Fibroblast of skin of left quadriceps (primary cell): ENCODE results near the gene OPA1.
"Not testable (repeated sequence)": the region's sequence is repeated elsewhere in the genome, so short reads cannot be mapped to it uniquely, and the experiment has no call there.

Experiments used
- DNase-seq, 2 experiments: peaks; one replicate each; pipeline ENCODE4 v3.0.0-alpha.2; 2013; ENCODE audit warnings: low read depth in 2 of 2

Gene OPA1

DNA sequence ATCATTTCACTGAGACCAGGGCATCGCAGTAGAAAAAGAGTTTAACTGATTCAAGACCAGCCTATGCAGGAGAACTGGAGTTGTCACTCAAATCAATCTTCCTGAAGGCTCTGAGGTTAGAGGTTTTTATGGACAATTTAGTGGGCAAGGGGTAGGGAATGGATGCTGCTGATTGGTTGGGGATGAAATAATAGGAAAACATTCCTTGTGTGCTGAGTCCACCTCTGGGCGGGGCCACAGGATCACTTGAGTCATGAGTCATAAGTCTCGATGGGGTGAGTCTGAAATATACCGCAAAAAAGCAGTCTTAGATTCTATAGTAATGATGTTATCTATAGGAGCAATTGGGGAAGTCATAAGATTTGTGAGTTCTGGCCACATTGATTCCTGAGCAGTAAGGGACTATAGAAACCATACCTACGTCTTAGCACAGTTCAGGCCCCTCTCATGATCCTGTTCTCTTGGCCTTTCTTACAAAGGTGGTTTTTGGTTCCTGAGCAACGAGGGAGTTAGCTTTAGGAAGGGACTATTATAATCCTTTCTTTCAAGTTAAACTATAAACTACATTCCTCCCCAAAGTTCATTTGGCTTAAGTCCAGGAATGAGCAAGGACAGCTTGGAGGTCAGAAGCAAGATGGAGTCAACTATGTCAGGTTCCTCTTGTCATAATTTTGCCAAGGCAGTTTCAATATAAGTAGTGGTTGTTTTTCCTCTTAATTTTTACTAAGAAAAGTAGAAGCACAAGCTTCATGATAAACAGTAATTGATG lies 2.7 kb upstream of the OPA1 start:
- DNase-seq, result peak in 1 of 2 experiments; percentile 13

DNA sequence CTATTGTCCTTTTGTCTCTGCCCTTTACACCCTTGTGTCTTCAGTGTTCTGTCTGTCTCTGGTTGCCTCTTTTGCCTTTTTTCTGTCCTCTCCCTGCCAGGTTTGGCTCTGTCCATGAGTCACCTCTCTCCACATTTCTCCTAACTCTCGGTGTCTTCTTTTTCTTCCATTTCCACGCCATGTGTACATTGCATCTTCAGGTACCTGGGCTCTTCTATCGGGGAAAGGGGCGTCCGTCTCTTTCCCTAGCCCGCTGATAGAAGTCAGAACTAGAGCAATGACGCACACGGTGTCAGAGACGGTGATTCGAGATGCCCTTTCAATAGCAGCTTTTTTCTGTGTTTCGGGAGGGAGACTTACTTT lies 641 bp downstream of the OPA1 start:
- DNase-seq, result no peak

DNA sequence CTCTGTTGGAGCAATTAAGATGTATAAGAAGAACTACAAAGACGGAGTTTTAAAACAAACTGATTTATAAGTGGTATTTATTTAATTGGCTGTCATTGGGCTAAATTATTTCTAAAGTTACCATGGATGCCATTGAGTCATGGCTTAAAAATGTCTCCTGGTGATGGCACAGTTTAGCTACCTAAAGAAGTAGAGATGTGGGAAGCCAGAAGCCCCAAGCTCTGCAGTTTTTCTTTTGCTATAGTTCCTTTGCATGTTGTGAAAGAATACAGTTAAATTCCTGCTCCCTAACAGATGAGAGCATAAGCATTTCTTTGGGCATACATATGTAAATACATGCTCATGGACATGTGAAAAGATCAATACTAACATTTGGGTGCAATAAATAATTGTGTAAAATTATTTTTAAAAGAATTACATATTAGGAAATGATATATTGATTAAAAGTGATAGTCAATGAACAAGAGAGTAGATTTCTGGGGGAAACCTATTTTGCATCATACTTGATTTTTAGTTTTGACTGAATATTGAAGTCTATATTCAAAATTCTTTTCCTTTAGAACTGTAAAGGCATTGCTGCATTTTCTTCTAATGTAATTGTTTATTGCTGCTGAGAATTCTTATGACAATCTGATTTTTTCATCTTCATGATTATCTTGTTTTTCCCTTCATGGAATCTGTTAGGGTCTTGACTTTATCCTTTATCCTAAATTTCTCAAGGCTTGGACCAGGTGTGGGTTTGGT lies 2.1 kb downstream of the OPA1 start:
- DNase-seq, result no peak

DNA sequence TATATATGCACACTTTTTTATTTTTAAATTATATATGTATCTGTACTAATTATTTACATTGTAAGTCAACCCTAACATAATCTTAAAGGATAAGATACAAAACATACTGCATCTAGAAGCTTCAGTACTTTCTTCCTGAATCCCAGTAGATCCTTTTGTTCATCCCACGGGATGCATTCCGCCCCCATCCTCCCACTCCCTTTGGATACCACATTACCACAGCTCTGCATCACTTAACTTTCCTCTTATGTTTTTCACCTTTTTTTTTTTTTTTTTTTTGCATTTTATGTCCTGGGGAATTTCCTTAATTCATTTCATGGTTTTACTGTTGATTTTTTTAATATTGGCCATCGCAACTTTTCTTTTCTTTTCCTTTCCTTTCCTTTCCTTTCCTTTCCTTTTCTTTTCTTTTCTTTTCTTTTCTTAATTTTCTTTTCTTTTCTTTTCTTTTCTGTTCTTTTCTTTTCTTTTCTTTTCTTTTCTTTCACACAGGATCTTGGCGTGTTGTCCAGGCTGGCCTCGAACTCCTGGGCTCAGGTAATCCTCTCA lies 3.0 kb downstream of the OPA1 start:
- DNase-seq, result no peak

DNA sequence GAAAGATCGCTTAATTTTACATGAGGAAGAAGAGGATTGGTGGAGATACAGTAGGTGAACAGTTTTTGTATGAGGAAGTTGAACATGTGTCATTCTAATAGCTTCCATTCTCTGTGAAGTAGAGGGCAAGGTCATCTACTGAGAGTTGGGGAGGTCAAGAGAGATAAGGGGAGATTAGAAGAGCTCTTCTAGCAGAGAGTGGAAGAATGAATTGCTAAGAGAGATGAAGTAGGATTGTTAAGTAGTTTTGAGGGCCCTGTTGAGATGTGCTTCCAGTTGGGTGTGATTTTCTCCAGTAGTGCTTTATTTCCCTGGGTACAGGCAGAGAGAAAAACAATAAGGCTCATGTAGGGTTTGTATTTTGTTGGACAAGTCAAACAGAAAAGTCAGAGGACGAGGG lies 5.2 kb downstream of the OPA1 start:
- no peak for DNase-seq

DNA sequence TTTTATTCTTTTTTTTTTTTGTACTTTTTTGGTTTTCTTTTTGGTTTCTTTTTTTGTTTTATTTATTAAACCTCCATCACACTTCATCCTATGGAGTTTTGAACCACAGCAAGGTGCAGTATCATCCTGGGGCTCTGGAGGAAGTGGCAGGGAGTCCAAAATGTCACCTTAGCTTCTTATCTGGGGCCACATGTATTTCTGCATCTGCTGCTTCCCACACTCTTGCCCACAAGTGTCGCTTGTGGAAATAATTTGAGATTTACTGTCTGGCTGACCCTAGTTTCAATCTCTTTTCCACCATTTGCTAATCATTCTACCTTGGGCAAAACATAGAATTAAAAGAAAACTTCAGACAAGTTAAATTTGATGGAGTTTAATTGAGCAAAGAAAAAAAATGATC lies 6.4 kb downstream of the OPA1 start:
- DNase-seq, result no peak

DNA sequence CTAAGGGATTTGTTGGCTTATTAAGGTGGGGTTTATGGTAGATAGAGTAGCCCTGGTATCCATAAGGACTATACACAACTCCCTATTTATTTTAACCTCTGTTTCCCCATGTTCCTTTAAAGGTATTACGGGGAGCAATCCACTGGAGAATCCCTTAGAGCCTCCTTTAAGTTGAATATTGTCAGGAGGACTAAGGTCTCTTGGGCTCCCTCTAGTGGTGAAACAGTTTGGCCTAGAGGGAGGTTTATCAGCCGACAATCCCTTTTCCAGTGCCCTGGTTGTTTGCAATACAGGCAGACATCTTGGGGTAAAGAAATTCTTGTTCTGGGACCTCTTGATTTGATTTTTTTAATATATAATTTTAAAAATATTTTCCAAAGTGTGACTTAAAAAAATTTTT lies 12.9 kb downstream of the OPA1 start:
- peak; percentile 29 to 33 for DNase-seq

DNA sequence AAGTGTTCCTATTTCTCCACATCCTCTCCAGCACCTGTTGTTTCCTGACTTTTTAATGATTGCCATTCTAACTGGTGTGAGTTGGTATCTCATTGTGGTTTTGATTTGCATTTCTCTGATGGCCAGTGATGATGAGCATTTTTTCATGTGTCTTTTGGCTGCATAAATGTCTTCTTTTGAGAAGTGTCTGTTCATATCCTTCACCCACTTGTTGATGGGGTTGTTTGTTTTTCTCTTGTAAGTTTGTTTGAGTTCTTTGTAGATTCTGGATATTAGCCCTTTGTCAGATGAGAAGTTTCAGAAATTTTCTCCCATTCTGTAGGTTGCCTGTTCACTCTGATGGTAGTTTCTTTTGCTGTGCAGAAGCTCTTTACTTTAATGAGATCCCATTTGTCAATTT lies 13.9 kb downstream of the OPA1 start:
- not testable (repeated sequence) for DNase-seq

DNA sequence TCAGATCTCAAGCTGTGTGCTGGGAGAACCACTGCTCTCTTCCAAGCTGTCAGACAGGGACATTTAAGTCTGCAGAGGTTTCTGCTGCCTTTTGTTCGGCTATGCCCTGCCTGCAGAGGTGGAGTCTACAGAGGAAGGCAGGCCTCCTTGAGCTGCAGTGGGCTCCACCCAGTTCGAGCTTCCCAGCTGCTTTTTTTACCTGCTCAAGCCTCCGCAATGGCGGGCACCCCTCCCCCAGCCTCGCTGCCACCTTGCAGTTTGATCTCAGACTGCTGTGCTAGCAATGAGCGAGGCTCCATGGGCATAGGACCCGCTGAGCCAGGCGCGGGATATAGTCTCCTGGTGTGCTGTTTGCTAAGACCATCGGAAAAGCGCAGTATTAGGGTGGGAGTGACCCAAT lies 17.5 kb downstream of the OPA1 start:
- DNase-seq, result not testable (repeated sequence)

DNA sequence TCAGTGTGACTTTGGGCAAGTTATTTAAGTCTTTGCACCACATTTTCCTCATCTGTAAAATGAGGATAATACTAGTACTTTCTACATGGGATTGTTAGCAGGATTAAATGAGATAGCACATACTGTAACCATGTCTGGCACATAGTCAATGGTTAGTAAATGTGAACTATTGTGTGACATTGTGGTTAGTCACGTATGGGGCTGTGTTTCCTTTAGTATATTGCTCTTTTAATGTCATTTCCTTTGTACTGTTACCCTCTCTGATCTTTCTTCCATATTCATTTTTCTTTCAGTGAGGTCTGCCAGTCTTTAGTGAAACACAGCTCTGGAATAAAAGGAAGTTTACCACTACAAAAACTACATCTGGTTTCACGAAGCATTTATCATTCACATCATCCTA lies 21.4 kb downstream of the OPA1 start:
- no peak for DNase-seq

DNA sequence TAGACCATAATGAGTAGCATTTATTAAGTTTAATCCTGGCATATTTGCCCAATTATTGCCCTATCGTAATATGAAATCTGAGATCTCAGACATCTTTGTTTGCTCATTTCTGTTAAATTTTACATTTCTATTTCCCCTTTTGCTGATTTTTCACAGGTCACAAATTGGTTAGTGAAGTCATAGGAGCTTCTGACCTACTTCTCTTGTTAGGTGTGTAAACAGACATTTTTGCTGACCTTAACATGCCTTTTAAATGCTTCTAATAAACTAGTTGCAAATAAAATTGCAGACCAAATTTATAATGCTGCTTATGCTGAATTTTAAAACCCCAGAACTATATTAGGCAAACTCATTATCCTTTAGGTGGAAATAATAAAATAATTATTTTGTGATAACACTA lies 24.6 kb downstream of the OPA1 start:
- DNase-seq, result no peak

DNA sequence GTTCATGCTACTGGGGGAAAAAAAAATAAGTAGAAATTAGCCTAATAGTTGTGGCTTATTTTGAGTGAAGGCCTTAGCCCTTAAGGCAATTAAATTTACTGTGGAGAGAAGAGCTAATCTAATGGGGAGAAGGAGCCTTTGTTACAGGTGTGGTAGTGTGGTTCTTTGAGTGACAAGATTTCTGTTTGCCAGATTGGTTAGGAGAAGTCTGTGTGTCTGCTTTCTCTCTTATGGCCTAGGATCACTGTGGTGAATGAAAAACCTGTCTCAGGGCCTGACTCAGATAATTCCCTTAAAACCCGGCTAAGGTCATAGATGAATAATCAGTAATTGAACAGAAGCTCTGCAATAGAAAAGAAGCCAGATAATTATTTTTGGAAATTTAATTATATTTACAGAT lies 27.0 kb downstream of the OPA1 start:
- no peak for DNase-seq

DNA sequence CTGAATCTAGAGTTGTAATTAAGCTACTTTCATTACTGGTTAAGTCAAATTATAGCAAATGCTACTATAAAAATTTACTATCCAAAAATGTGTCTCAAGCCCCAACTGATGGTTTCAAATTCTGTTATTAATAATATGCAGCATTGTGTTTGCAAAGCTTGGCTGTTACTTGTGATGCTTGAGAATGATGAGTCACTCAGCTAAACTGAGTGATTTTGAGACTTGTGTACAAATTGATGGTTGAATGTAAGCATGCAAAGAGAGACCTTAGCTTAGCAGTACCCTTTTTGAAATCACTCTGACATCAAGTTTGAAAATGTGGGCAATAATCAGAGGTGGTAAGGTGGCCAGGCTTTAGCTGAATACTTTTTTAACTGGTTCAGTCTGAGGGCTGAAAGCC lies 27.6 kb downstream of the OPA1 start:
- DNase-seq, result no peak

DNA sequence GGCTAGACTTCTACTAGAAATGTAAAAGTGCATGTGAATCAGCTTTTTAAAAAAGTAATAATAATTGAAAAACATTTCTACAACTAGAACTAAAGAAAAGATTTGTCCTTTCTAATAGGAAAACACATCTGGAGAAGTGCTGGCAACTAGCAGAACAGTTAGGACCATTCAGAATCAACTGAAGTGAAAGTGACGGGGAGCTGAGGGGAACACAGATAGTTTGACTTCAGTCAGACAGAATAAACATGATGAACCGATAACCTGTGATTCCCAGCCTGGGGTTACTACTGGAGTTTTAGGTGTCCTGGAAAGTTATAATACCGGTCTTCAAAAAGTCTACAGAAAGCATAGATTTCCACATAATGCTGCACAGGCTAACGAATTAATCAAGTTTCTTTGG lies 28.1 kb downstream of the OPA1 start:
- no peak for DNase-seq

DNA sequence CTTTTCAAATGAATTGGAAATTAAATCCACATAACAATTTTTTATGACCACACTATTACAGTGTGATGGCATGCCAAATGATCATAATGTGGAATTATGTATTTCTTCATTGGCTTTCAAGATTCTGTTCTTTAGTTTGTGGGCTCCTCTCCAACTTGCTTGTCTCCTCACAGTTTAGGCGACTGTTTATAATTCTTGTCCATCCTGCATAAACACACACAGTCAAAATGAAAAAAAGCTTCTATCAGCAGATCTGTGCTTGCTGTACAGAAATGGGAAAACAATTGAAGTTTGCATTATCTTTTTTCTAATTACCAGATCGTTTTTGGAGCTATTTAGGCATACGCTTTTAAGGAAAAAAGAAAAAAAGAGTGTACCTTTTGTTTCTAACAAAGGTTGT lies 37.0 kb downstream of the OPA1 start:
- DNase-seq, result no peak

DNA sequence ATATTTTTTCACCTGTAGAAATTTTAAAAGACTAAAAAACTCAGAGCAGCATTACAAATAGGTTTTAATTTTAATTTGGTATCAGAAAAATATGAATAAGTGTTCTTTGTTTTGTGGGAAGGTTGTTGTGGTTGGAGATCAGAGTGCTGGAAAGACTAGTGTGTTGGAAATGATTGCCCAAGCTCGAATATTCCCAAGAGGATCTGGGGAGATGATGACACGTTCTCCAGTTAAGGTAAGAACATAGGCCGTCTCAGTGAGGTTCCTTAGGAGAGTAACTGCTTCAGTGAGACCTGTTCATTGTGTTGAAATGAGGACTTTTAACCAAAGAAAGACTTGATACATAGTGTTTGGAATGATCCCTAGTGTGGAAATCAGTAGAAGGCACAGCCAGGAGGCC lies 44.8 kb downstream of the OPA1 start:
- DNase-seq, result no peak

DNA sequence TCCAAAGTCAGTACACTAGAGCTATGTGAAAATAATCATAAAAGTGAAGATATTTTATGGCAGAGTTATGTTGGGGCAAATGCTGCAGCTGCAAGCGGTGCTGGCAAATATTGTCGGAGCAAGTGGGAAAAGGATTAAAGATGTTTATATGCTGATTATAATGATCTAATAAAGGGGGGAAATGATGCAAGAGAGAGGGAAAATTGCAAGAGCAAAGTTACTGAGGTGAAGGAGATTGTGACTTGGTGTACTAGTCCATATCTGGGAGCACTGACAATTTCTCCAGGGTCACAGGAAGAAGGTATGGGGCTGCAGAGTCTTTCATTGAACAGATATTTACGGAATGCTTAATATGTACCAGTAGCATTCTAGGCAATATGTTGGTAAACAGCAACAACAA lies 45.8 kb downstream of the OPA1 start:
- DNase-seq, result no peak

DNA sequence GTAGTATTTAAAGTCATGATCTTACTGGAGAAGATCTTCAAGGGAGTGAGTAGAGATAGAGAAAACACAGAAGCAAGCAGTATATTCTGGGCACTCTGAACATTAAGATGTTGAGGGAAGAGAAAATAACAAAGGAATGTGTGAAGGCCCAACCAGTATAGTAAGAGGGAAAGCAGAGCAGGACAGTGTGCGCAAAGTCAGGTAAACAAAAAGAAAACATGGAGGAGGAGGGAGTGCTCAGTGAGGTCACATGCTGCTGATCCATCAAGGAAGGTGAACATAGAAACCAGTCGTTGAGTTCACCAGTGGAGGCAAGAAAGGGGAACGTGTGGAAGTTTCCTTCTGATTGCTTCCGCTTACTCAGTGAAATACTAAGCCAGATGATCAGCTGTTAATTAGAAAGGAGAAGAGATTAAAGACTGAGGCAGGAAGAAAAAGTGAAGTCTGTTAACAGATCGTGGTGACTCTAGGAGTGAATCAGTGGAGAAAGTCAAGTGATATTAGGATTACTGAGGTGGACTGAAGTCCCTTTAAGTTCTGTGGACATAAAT lies 47.2 kb downstream of the OPA1 start:
- no peak for DNase-seq

DNA sequence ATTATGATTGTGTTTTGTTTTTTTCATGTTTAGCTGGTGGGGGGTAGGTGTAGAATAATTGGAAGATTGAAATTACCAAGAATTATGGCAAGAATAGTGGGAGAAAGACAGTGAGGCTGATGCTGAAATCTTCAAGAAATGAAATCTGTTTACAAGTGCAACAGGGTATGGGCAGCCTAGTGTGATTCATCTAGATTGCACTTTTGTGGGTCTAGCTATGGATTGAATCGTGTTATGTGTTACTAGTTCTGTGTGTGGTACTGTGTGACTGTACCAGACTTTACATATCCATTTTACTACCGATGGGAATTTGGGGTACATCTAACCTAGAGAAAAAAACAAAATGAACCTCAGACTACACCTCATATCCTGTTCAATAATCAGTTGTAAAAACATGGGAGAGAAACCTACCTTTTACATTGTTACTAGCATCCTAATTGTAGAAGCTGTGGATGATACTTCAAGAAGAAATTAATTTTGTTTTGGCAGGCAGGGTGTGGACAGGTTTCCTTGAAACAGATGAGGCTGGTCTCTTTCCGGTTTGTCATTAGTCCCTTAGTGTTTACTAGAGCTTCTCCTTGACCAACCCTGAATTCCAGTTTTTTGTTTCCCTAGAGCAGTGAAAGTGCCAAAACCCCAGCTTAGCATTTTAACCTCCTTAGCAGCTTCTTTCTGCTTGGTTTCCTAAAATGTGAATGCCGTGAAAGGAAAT lies 47.9 kb downstream of the OPA1 start:
- no peak for DNase-seq

DNA sequence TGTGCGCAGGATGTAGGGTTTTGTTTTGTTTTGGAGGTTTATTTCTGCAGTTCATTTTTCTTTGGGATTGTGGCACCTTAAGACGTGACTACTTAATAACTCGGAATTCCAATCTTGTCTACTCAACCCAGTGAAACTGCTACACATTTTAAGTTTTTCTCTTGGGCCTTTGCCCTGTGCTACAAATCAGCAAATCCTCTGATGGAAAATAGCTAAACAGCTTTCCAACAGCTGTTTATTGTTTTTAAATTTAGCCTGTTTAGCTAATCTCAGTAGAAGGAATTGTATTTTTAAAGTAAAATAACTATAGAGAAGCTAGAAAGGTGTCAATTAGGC lies 48.4 kb downstream of the OPA1 start:
- no peak for DNase-seq

DNA sequence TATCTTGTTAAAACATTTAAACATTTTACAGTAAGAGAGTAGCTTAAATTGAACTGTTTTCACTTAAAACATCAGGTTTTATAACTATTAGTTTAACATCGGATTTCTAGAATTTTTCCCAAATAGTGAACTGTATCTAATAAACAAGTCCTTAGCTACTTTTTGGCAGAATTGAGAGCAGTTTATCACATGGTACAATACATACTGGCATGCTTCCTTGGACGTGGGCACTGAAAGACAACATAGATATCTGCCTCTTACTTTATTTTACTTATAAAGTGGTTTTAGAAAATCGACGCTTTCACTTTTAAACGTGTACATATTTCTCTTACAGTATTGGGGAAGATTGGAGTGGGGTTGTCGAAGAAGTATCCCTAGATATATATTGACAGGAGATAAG lies 52.8 kb downstream of the OPA1 start:
- no peak for DNase-seq

DNA sequence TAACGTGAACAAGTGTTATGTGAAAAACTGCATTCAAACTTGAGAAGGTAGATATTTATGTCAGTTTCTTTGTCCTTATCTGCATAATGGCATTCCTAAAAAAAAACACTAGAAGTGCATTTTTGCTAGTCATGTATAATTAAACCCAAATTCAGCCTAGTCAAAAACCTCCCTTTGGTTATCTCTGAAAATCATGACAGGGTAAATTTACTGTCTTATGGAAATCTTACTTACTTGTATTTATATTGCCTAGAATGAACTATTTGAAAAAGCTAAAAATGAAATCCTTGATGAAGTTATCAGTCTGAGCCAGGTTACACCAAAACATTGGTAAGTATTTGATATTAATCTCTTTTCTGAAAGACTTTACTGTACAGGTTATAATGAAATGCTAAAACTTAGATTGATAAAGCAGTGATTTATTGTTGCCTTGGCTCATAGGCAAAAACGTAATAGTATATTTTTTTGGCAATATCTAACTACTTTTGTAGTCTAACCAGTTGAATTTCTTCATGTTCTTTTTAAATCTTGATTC lies 55.6 kb downstream of the OPA1 start:
- DNase-seq, result no peak
